Activated T-helper 1 cell treated with anti-CD3 and anti-CD28 coated beads, Interleukin-2, amount 50 U/mL, for 16 hours (primary cell): ENCODE data around the gene LCN6.
"Not testable (repeated sequence)": the region's sequence is repeated elsewhere in the genome, so short reads cannot be mapped to it uniquely, and the experiment has no call there.

Experiments
- DNase-seq, 2 donors: peaks; one replicate each; pipeline ENCODE4 v3.0.0-alpha.2; 2020; ENCODE audit warnings: low read depth in 1 of 2, low spot score in 1 of 2

Gene LCN6

GRCh38 chr9:136748201-136748600 is at the start of gene LCN6:
TSS of gene LCN6 (minus strand) at chr9:136748525. CDS start at chr9:136748483, 42 bp downstream.
- no peak for DNase-seq

GRCh38 chr9:136796775-136797347 is 48.5 kb upstream of the LCN6 start:
- DNase-seq: not testable (repeated sequence)

- no peak for DNase-seq
These were observed 48.0 kb upstream of the LCN6 start, which contains the start of gene CCDC183 for GRCh38 chr9:136796238-136796774. TSS of gene CCDC183 (plus strand) at chr9:136796338. CDS start at chr9:136796398, 60 bp downstream.

GRCh38 chr9:136795000-136795348 is 46.6 kb upstream of the LCN6 start:
- DNase-seq: no peak

GRCh38 chr9:136794281-136794999 is 46.1 kb upstream of the LCN6 start:
- no peak for DNase-seq

- DNase-seq: no peak
These were observed 45.0 kb upstream of the LCN6 start for GRCh38 chr9:136793086-136793946.

GRCh38 chr9:136792321-136793085 is 44.2 kb upstream of the LCN6 start:
- DNase-seq: no peak

- peak; percentile 40 to 53 for DNase-seq
These were observed 43.4 kb upstream of the LCN6 start for GRCh38 chr9:136791516-136792276.

- peak; percentile 99 to 100 for DNase-seq
These were observed 42.6 kb upstream of the LCN6 start, which contains the start of gene TMEM141 for GRCh38 chr9:136790640-136791515. TSS of gene TMEM141 (plus strand) at chr9:136791344. CDS start at chr9:136791371, 27 bp downstream.

- no peak for DNase-seq
These were observed 41.2 kb upstream of the LCN6 start for GRCh38 chr9:136789523-136789937.

GRCh38 chr9:136788644-136789522 is 40.6 kb upstream of the LCN6 start:
- not testable (repeated sequence) for DNase-seq

GRCh38 chr9:136787690-136788400 is 39.5 kb upstream of the LCN6 start:
- peak in 1 of 2 donors; percentile 53 for DNase-seq

- DNase-seq: not testable (repeated sequence)
These were observed 38.7 kb upstream of the LCN6 start for GRCh38 chr9:136786983-136787382.

- no peak for DNase-seq
These were observed 38.1 kb upstream of the LCN6 start for GRCh38 chr9:136786451-136786850.

GRCh38 chr9:136785565-136786355 is 37.4 kb upstream of the LCN6 start:
- not testable (repeated sequence) for DNase-seq

GRCh38 chr9:136784997-136785361 is 36.7 kb upstream of the LCN6 start:
- DNase-seq: no peak
